GM21515 (cell line): ENCODE measurements around the gene UFD1.

Experiments
- ATAC-seq: cut with Tn5 transposase; IDR thresholded peaks from one replicate; pipeline ENCODE4 v1.9.1; 2021; ENCODE audit not compliant: unreplicated experiment

Gene UFD1

DNA sequence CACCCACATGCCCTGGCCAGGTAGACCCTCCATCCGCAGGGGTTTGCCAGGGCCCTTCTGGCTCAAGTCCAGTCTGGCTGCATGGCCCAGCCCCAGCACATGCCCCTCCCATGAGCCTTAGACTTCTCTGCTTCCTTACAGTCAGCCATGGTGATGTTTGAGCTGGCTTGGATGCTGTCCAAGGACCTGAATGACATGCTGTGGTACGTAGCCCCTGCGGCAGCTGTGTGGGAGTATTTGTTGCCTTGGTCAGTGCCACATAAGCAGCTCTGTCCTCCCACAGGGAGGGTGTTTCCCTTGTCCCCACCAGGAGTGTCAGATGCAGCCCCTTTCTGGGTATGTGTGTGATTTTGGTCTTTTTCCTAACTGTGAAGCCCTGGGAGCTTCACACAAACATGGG is 18.3 kb upstream of the UFD1 start:
- ATAC-seq, result no peak

GRCh38 chr22:19496324-19496630 is 17.3 kb upstream of the UFD1 start:
- no peak for ATAC-seq

DNA sequence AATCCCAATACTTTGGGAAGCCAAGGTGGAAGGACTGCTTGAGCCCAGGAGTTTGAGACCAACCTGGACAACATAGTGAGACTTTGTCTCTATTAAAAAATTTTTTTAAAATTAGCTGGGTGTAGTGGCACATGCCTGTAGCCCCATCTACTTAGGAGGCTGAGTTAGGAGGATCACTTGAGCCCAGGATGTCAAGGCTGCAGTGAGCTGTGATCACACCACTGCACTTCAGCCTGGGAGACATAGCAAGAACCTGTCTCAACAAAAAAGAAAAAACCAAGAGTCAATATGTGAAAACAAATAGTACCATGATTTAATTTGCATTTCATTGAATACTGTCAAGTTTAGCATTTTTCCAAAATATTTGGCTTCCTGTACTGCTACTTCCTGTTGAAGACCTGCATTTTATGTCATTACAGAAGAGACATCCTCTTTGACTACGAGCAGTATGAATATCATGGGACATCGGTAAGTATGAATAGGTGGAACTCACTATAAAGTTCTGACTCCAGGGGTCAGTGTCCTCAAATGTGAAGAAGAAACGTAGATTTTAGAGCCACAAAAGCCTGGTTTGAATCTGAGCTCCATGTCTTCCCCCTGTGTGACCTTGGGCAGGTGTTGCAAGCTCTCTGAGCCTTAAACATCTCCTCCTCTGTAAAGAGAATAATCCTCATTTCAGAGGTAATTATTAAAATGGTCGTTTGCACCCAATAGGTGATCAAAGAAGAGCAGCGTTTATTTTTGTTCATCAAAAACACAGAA is 16.8 kb upstream of the UFD1 start:
- ATAC-seq, result no peak

- ATAC-seq, result no peak
These were observed 15.7 kb upstream of the UFD1 start for GRCh38 chr22:19494676-19495173.

DNA sequence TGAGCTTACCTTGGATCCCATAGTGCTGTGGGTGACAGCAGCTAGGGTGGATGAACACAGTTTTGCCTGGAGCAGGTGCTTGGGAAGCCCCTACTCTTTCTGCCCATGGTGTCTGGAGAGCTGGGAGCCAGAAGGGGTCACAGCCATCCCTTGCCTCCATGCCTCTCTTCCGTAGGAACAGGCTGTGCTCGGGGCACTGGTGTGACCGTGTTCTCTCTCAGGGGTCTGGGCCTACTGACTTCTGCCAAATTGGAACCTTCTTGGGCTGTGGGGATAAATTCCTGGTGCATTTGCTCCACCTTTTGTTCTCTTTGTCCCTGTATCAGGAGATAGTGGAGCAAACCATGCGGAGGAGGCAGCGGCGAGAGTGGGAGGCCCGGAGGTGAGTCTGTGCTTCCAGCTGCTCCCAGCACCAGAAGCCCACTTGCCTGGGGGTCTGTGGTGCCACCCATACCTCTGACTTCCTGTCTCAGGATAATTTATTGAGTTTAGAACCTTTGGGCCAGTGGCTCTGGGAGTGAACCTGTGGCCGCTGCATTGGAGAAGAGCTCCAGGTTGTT is 15.1 kb upstream of the UFD1 start:
- no peak for ATAC-seq

GRCh38 chr22:19492504-19493174 is 13.6 kb upstream of the UFD1 start:
- ATAC-seq, result no peak

GRCh38 chr22:19490628-19491230 is 11.7 kb upstream of the UFD1 start:
- ATAC-seq, result no peak

GRCh38 chr22:19488884-19489843 is 10.2 kb upstream of the UFD1 start:
- no peak for ATAC-seq

DNA sequence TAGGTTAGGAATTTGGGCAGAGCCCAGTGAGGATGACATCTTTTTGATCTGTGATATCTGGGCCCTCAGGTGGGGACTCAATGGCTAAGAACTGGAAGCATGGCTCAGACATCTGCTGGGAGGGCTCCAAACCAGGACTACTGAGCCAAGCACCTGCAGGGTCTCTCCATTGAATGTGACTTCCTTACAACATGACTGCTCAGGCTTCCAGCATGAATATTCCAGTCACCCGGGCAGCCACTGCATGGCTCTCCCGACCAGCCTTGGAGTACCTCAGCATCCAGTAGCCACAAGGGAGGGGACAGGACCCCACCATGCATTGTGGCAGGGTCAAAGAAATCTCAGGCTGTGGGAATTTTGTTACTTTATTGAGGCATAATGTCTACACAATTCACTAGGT is 9.3 kb upstream of the UFD1 start:
- ATAC-seq, result no peak

- no peak for ATAC-seq
These were observed 4.7 kb upstream of the UFD1 start for GRCh38 chr22:19483481-19484244.

GRCh38 chr22:19482297-19482696 is 3.3 kb upstream of the UFD1 start:
- no peak for ATAC-seq

DNA sequence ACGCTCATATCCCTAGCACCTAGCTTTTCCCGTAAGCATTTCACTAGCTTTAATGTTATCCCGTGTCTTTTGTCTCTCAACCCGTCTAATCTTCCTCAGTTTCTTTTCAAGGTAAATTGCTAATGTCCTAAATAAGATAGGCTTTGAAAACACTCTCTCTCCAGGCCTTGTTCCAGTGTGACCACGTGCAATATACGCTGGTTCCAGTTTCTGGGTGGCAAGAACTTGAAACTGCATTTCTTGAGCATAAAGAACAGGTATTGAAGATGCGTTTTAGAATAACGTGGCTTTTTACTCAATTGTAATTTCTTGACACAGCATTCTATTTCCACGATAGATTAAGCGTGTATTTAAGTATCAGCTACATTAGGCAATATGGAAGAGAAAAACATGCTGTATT is 1.8 kb upstream of the UFD1 start:
- no peak for ATAC-seq

DNA sequence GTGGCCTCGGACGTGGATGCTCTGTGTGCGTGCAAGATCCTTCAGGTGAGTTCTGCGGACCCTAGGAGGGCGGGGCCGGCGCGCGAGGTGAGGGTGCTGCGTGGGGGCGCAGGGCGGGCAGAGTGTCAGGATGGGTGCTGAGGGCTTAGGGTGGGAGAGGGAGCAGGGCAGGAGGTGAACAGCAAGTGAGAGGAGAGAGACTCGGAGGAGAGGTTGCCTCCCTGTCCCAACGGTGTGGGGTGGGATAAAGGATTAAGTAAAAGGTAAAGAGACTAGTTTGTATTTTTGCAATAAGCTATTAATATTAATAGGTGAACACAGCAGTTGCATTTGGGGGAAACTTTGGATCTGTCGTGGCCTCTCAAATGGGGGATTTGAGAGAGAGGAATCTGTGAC is 1.2 kb upstream of the UFD1 start:
- no peak for ATAC-seq

DNA sequence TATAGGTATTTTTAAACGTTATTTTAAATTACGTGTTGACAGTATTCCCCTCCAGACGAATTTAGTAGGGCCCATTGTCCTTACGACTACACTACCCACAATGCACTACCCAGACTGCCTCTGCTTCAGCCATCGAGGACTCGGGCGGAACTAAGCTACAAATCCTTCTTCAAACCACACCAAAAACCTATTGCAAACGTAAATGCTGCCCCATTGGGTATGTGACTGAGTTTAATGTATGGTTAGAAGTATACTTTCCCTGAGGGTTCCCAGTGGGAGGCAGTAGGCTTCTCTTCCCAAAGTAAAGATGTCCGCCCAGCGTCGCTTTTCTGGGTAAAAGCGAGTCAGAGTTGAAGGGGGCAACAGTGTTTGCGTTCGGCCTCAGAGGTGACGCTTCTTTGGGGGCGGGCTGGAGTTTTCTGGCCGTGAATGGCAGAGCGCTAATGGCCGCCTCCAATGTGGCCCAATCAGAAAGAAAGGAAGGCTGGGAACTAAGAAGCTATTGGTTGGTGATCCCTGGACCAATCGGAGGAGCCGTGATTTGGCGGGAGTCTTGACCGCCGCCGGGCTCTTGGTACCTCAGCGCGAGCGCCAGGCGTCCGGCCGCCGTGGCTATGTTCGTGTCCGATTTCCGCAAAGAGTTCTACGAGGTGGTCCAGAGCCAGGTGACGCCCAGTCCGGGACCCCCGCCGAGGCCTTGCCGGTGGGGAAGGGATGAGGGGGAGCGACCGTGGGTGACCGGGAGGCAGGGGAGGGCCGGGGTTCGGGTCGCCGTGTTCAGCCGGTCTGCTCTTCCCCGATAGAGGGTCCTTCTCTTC is 571 bp upstream of the UFD1 start, which contains the start of gene CDC45:
Gene CDC45, plus strand, starts transcription at position 566 of the 818 bp plus-strand sequence. Its CDS starts 49 bp downstream, at position 615.
- ATAC-seq, result peak; percentile 80

DNA sequence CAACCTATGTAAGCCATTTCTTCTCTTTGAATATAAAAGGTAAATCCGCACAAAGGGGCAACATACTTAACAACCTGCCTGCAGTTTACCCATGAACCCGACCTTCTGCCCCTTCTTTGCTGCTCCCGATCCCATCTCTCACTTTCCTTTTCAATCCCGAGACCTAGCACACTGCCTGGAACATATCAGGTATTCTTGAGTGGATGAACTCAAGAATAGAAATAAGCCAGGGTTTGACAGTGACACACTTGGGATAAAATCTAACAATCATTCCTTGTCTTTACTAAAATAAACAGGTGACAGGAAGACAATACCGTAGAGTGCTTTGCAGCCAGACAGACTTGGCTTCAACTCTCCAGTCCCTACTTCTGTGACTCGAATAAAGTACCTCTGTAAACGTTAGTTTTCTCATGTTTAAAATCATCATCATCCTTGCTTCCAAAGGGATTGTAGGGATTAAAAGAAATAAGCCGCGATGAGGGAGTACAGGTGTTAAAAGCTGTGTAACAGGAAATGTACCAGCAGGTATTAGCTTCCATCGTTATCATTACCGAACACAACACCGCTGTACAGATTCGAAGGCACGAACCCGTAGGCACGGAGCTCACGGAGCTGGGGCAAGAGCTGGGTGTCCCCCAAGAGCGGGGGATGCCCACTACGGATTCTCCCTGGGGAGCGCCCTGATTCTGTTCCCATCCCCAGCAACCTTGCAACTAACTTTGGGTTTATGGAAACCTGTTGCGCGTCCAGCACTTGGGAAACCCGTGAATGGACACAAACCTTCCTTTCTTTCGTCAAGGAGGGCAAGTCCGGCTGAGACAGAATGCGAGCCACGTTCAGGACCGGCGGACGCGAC is 720 bp downstream of the UFD1 start:
- no peak for ATAC-seq

DNA sequence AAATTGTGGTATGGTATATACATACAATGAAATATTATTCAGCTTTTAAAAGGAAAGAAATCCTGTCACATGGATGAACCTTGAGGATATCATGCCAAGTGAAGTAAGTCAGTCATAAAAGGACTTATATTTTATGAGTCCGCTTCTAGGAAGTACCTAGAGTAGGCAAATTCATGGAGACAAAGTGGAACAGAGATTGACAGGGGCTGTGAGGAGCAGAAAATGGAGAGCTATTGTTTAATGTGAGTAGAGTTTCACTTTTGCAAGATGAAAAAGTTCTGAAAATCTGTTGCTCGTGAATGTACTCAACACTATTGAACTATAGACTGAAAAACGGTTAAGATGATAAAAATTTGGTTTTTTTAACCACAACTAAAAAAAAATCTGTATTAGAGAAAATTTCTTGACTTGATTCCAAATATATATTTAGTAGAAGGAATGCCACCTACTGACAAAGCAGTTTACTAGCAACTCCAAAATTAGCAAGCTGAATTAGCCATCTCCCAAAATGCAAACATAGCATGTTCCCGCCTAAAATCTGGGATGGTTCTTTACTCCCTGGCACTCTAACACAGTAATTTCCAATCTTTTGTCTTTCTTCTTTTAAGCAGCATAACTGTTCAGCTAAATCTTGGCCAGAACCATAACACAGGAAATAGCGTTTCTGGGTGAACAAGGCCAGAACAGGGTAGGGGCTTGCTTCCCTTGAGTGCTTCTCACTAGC is 1.5 kb downstream of the UFD1 start:
- no peak for ATAC-seq

GRCh38 chr22:19476023-19476422 is 3.0 kb downstream of the UFD1 start:
- ATAC-seq, result no peak

- ATAC-seq, result no peak
These were observed 5.4 kb downstream of the UFD1 start for GRCh38 chr22:19473578-19473977.
